Gastrocnemius medialis (tissue), 4 donors: ENCODE measurements around the gene C12orf60.

ENCODE experiments used
- POLR2A ChIP-seq, 2 donors: fragments of 450-650 bp; IDR thresholded peaks; one replicate each; pipeline ENCODE4 v1.6.1; 2017; ENCODE audit warnings: antibody characterized with exemption in 2 of 2, mild to moderate bottlenecking in 2 of 2, moderate library complexity in 2 of 2
- TF ChIP-seq, protein P1 (sequence below), 5 experiments: fragments of 450-650 bp in 3 of 5; fragments of 200-600 bp in 2 of 5; sonication (generic) in 2 of 5; IDR thresholded peaks in 4 of 5; conservative IDR thresholded peaks in 1 of 5; 1 replicate in 4 of 5; 2 replicates in 1 of 5; pipeline ENCODE4 v1.5.1; 2016 to 2019; ENCODE audit warnings: antibody characterized with exemption in 5 of 5, mild to moderate bottlenecking in 3 of 5, moderate library complexity in 3 of 5

DNA sequence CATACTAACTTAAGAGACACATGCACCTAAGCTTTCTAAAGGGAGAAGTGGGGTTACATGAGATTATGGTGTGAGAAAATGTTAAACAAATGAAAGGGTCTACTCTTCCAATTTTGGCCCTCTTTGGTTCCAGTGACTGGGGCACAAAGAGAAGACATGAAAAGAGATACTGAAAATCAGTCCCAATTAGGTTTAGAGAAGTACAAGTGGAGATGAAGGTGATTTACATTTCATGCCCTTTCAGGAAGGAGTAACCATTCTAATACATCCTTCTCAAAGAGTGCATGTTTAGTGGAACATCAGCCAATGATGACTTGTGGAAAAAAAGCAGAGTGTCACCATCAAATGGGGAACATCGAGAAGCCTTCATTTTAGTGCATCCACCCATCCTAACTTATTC, 67.8 kb downstream of the C12orf60 start:
- no peak for TF ChIP-seq POLR2A (IDR thresholded peaks at IDR 0.05)
- TF ChIP-seq, protein P1, sequence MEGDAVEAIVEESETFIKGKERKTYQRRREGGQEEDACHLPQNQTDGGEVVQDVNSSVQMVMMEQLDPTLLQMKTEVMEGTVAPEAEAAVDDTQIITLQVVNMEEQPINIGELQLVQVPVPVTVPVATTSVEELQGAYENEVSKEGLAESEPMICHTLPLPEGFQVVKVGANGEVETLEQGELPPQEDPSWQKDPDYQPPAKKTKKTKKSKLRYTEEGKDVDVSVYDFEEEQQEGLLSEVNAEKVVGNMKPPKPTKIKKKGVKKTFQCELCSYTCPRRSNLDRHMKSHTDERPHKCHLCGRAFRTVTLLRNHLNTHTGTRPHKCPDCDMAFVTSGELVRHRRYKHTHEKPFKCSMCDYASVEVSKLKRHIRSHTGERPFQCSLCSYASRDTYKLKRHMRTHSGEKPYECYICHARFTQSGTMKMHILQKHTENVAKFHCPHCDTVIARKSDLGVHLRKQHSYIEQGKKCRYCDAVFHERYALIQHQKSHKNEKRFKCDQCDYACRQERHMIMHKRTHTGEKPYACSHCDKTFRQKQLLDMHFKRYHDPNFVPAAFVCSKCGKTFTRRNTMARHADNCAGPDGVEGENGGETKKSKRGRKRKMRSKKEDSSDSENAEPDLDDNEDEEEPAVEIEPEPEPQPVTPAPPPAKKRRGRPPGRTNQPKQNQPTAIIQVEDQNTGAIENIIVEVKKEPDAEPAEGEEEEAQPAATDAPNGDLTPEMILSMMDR (IDR thresholded peaks at IDR 0.05 in 4 of 5, conservative IDR thresholded peaks at IDR 0.05 in 1 of 5) = no peak
